GM21723 (cell line): ENCODE measurements around the gene TPSB2.
"Not testable (repeated sequence)": the region's sequence is repeated elsewhere in the genome, so short reads cannot be mapped to it uniquely, and the experiment has no call there.

Experiments
- ATAC-seq: cut with Tn5 transposase; IDR thresholded peaks from one replicate; pipeline ENCODE4 v1.9.1; 2021; ENCODE audit warnings: mild to moderate bottlenecking, moderate library complexity; ENCODE audit not compliant: unreplicated experiment

TPSB2 gene

GRCh38 chr16:1185460-1186207 lies 44.4 kb downstream of the TPSB2 start:
- ATAC-seq, result not testable (repeated sequence)

GRCh38 chr16:1184980-1185379 lies 45.0 kb downstream of the TPSB2 start:
- ATAC-seq, result no peak

GRCh38 chr16:1184156-1184868 lies 45.7 kb downstream of the TPSB2 start:
- no peak for ATAC-seq

- no peak for ATAC-seq
Observed at GRCh38 chr16:1182950-1183907, 46.8 kb downstream of the TPSB2 start.

GRCh38 chr16:1182316-1182671 lies 47.7 kb downstream of the TPSB2 start:
- no peak for ATAC-seq

GRCh38 chr16:1181404-1182315 lies 48.3 kb downstream of the TPSB2 start:
- no peak for ATAC-seq

- no peak for ATAC-seq
Observed at GRCh38 chr16:1180549-1181403, 49.2 kb downstream of the TPSB2 start.
